ENCODE data around the gene RTL5.

RTL5 gene

GRCh38 chrX:72165551-72165950 is 33.8 kb upstream of the RTL5 start:
- Histone ChIP-seq H3K4me3 (ENCODE audit: low read depth, low read length) (no peak overlapping the region), H3K27me3 (ENCODE audit: control insufficient read depth, insufficient read depth, low read length) (no peaks in the 10 kb centered on the region), H3K27ac (no peak overlapping the region), H3K79me2 (no peaks in the 10 kb centered on the region), H2AFZ (no peak overlapping the region), H3K4me2 (ENCODE audit: low read length) (no peak overlapping the region), H3K9me3 (ENCODE audit: control insufficient read depth, low read length) (no peaks in the 10 kb centered on the region), H3K9ac (no peak overlapping the region), H3K4me1 (no peaks in the 10 kb centered on the region), H3K36me3 (ENCODE audit: control insufficient read depth, insufficient read depth, low read length) (no peaks in the 10 kb centered on the region)
- TF ChIP-seq, protein P1, sequence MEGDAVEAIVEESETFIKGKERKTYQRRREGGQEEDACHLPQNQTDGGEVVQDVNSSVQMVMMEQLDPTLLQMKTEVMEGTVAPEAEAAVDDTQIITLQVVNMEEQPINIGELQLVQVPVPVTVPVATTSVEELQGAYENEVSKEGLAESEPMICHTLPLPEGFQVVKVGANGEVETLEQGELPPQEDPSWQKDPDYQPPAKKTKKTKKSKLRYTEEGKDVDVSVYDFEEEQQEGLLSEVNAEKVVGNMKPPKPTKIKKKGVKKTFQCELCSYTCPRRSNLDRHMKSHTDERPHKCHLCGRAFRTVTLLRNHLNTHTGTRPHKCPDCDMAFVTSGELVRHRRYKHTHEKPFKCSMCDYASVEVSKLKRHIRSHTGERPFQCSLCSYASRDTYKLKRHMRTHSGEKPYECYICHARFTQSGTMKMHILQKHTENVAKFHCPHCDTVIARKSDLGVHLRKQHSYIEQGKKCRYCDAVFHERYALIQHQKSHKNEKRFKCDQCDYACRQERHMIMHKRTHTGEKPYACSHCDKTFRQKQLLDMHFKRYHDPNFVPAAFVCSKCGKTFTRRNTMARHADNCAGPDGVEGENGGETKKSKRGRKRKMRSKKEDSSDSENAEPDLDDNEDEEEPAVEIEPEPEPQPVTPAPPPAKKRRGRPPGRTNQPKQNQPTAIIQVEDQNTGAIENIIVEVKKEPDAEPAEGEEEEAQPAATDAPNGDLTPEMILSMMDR (IDR thresholded peaks at IDR 0.05): no peak

DNA sequence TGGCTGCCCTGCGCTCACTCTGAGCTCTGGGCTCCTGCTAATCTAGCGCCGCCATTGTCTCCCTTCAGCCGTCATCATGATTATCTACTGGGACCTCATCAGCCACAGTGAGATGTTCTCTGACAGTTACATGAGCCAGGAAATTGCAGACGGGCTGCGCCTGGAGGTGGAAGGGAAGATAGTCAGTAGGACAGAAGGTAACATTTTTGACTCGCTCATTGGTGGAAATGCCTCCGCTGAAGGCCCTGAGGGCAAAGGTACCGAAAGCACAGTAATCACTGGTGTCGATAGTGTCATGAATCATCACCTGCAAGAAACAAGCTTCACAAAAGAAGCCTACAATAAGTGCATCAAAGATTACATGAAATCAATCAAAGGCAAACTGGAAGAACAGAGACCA is 28.1 kb upstream of the RTL5 start:
- Histone ChIP-seq H3K9me3 (ENCODE audit: control insufficient read depth, low read length) (no peaks in the 10 kb centered on the region), H3K4me3 (ENCODE audit: low read depth, low read length) (no peak overlapping the region), H3K4me2 (ENCODE audit: low read length) (no peak overlapping the region), H3K27me3 (ENCODE audit: control insufficient read depth, insufficient read depth, low read length) (no peaks in the 10 kb centered on the region), H2AFZ (no peak overlapping the region), H3K9ac (no peak overlapping the region), H3K36me3 (ENCODE audit: control insufficient read depth, insufficient read depth, low read length) (no peaks in the 10 kb centered on the region), H3K27ac (no peak overlapping the region), H3K4me1 (no peaks in the 10 kb centered on the region), H3K79me2 (no peaks in the 10 kb centered on the region)
- TF ChIP-seq, protein P1 (IDR thresholded peaks at IDR 0.05): no peak

GRCh38 chrX:72158773-72159172 is 27.1 kb upstream of the RTL5 start:
- no peaks in the 10 kb centered on the region for H3K4me1 ChIP-seq
- H3K4me3 ChIP-seq (ENCODE audit: low read depth, low read length): no peak overlapping the region
- no peaks in the 10 kb centered on the region for H3K27me3 ChIP-seq (ENCODE audit: control insufficient read depth, insufficient read depth, low read length)
- H3K27ac ChIP-seq: no peak overlapping the region
- no peak overlapping the region for H3K9ac ChIP-seq
- no peak overlapping the region for H2AFZ ChIP-seq
- H3K79me2 ChIP-seq: no peaks in the 10 kb centered on the region
- H3K36me3 ChIP-seq (ENCODE audit: control insufficient read depth, insufficient read depth, low read length): no peaks in the 10 kb centered on the region
- TF ChIP-seq, protein P1 (IDR thresholded peaks at IDR 0.05): no peak
- H3K4me2 ChIP-seq (ENCODE audit: low read length): no peak overlapping the region
- no peaks in the 10 kb centered on the region for H3K9me3 ChIP-seq (ENCODE audit: control insufficient read depth, low read length)

- Histone ChIP-seq H3K27ac (no peak overlapping the region), H3K79me2 (no peaks in the 10 kb centered on the region), H3K4me2 (ENCODE audit: low read length) (no peak overlapping the region), H3K4me3 (ENCODE audit: low read depth, low read length) (no peak overlapping the region), H3K9ac (no peak overlapping the region), H3K4me1 (no peaks in the 10 kb centered on the region), H3K36me3 (ENCODE audit: control insufficient read depth, insufficient read depth, low read length) (no peaks in the 10 kb centered on the region), H3K27me3 (ENCODE audit: control insufficient read depth, insufficient read depth, low read length) (no peaks in the 10 kb centered on the region), H3K9me3 (ENCODE audit: control insufficient read depth, low read length) (no peaks in the 10 kb centered on the region), H2AFZ (no peak overlapping the region)
- TF ChIP-seq, protein P1 (IDR thresholded peaks at IDR 0.05): no peak
Observed at GRCh38 chrX:72146527-72146926, 14.8 kb upstream of the RTL5 start.

GRCh38 chrX:72145181-72145580 is 13.5 kb upstream of the RTL5 start:
- no peak overlapping the region for H2AFZ ChIP-seq
- no peak overlapping the region for H3K4me3 ChIP-seq (ENCODE audit: low read depth, low read length)
- no peaks in the 10 kb centered on the region for H3K4me1 ChIP-seq
- H3K9ac ChIP-seq: no peak overlapping the region
- H3K27me3 ChIP-seq (ENCODE audit: control insufficient read depth, insufficient read depth, low read length): no peaks in the 10 kb centered on the region
- TF ChIP-seq, protein P1 (IDR thresholded peaks at IDR 0.05): no peak
- no peak overlapping the region for H3K27ac ChIP-seq
- no peak overlapping the region for H3K4me2 ChIP-seq (ENCODE audit: low read length)
- no peaks in the 10 kb centered on the region for H3K79me2 ChIP-seq
- H3K36me3 ChIP-seq (ENCODE audit: control insufficient read depth, insufficient read depth, low read length): no peaks in the 10 kb centered on the region
- H3K9me3 ChIP-seq (ENCODE audit: control insufficient read depth, low read length): no peaks in the 10 kb centered on the region
